Measurements from ENCODE around the gene HDAC4.
A peak's percentile ranks its signal among the peaks of the same experiment; 100 is the strongest.
"Not testable (repeated sequence)": the region's sequence is repeated elsewhere in the genome, so short reads cannot be mapped to it uniquely, and the experiment has no call there.

The HDAC4 gene

GRCh38 chr2:239048736-239049135 is 352.1 kb downstream of the HDAC4 start:
- DNase-seq = no peak

GRCh38 chr2:239047861-239048260 is 353.0 kb downstream of the HDAC4 start:
- no peak for DNase-seq

- no peak for DNase-seq
These were observed 353.4 kb downstream of the HDAC4 start for GRCh38 chr2:239047420-239047819.

GRCh38 chr2:239046822-239047221 is 354.0 kb downstream of the HDAC4 start:
- no peak for DNase-seq

- DNase-seq = no peak
These were observed 356.5 kb downstream of the HDAC4 start for GRCh38 chr2:239044336-239044735.

- no peak for DNase-seq
These were observed 357.5 kb downstream of the HDAC4 start for GRCh38 chr2:239043326-239043725.

GRCh38 chr2:239042551-239043320 is 358.1 kb downstream of the HDAC4 start:
- no peak for DNase-seq

GRCh38 chr2:239042046-239042445 is 358.8 kb downstream of the HDAC4 start:
- DNase-seq = no peak

- no peak for DNase-seq
These were observed 359.8 kb downstream of the HDAC4 start for GRCh38 chr2:239041062-239041461.

GRCh38 chr2:239040152-239040761 is 360.6 kb downstream of the HDAC4 start:
- no peak for DNase-seq

- no peak for DNase-seq
These were observed 361.4 kb downstream of the HDAC4 start for GRCh38 chr2:239039479-239039861.

GRCh38 chr2:239038773-239039478 is 361.9 kb downstream of the HDAC4 start:
- no peak for DNase-seq

- not testable (repeated sequence) for DNase-seq
These were observed 362.5 kb downstream of the HDAC4 start for GRCh38 chr2:239038284-239038683.

GRCh38 chr2:239037559-239037910 is 363.3 kb downstream of the HDAC4 start:
- DNase-seq = no peak

GRCh38 chr2:239036819-239037558 is 363.8 kb downstream of the HDAC4 start:
- DNase-seq = no peak

- no peak for DNase-seq
These were observed 364.7 kb downstream of the HDAC4 start for GRCh38 chr2:239035997-239036731.

- peak; percentile 93 for DNase-seq
These were observed 365.4 kb downstream of the HDAC4 start for GRCh38 chr2:239035361-239035814.

GRCh38 chr2:239034561-239035341 is 366.1 kb downstream of the HDAC4 start:
- no peak for DNase-seq

- DNase-seq = no peak
These were observed 366.8 kb downstream of the HDAC4 start for GRCh38 chr2:239033801-239034560.

- DNase-seq = no peak
These were observed 370.9 kb downstream of the HDAC4 start for GRCh38 chr2:239029958-239030357.

GRCh38 chr2:239028253-239028619 is 372.6 kb downstream of the HDAC4 start:
- no peak for DNase-seq

All from activated CD8-positive, alpha-beta memory T cell treated with anti-CD3 and anti-CD28 coated beads, Interleukin-2, amount 50 U/mL, for 48 hours (primary cell).